ENCODE measurements around the gene ATP9B. TPM values are rescaled to one million over a fixed set of nuclear protein-coding genes. Genes with fewer than 3 reads are reported as not detected.
"Not testable (repeated sequence)": the region's sequence is repeated elsewhere in the genome, so short reads cannot be mapped to it uniquely, and the experiment has no call there.

ATP9B gene
- total RNA-seq, 1 experiment from 2014 or later = 11.7 TPM

- no peaks in the 10 kb centered on the region for H3K36me3 ChIP-seq
- no peak for DNase-seq
Observed at GRCh38 chr18:79229431-79229830, 160.2 kb downstream of the ATP9B start.

GRCh38 chr18:79234438-79234837 is 165.2 kb downstream of the ATP9B start:
- Histone ChIP-seq H3K9me3 (no peaks in the 10 kb centered on the region), H3K27me3 (no peaks in the 10 kb centered on the region), H3K4me3 (no peak overlapping the region), H3K36me3 (no peaks in the 10 kb centered on the region)
- DNase-seq = no peak

More at GRCh38 chr18:79229431-79229830, 160.2 kb downstream of the ATP9B start:
- H3K9me3 ChIP-seq = no peaks in the 10 kb centered on the region
- H3K27me3 ChIP-seq = no peaks in the 10 kb centered on the region
- no peak overlapping the region for H3K4me3 ChIP-seq

- no peaks in the 10 kb centered on the region for H3K36me3 ChIP-seq
- H3K4me3 ChIP-seq = no peak overlapping the region
- H3K9me3 ChIP-seq = no peaks in the 10 kb centered on the region
- no peak for DNase-seq
- H3K27me3 ChIP-seq = no peaks in the 10 kb centered on the region
Observed at GRCh38 chr18:79239631-79240030, 170.4 kb downstream of the ATP9B start.

GRCh38 chr18:79241755-79242154 is 172.6 kb downstream of the ATP9B start:
- no peak overlapping the region for H3K4me3 ChIP-seq
- DNase-seq = no peak
- no peaks in the 10 kb centered on the region for H3K27me3 ChIP-seq
- H3K9me3 ChIP-seq = no peaks in the 10 kb centered on the region
- H3K36me3 ChIP-seq = no peaks in the 10 kb centered on the region

- no peaks in the 10 kb centered on the region for H3K9me3 ChIP-seq
- H3K36me3 ChIP-seq = no peaks in the 10 kb centered on the region
- DNase-seq = no peak
- H3K27me3 ChIP-seq = no peaks in the 10 kb centered on the region
- H3K4me3 ChIP-seq = no peak overlapping the region
Observed at GRCh38 chr18:79242246-79242645, 173.1 kb downstream of the ATP9B start.

- Histone ChIP-seq H3K36me3 (no peaks in the 10 kb centered on the region), H3K9me3 (no peaks in the 10 kb centered on the region), H3K27me3 (no peaks in the 10 kb centered on the region), H3K4me3 (peak overlapping the region; percentile 37)
- peak; percentile 94 for DNase-seq
Observed at GRCh38 chr18:79245517-79246001, 176.4 kb downstream of the ATP9B start.

GRCh38 chr18:79246309-79247108 is 177.3 kb downstream of the ATP9B start:
- Histone ChIP-seq H3K36me3 (no peaks in the 10 kb centered on the region), H3K4me3 (peak overlapping the region; percentile 64), H3K9me3 (no peaks in the 10 kb centered on the region), H3K27me3 (no peaks in the 10 kb centered on the region)
- peak; percentile 89 for DNase-seq

GRCh38 chr18:79248495-79249060 is 179.4 kb downstream of the ATP9B start:
- no peaks in the 10 kb centered on the region for H3K36me3 ChIP-seq
- no peaks in the 10 kb centered on the region for H3K9me3 ChIP-seq
- H3K27me3 ChIP-seq = no peaks in the 10 kb centered on the region
- no peak for DNase-seq
- no peak overlapping the region for H3K4me3 ChIP-seq

- DNase-seq = no peak
- Histone ChIP-seq H3K4me3 (no peak overlapping the region), H3K27me3 (no peaks in the 10 kb centered on the region), H3K36me3 (no peaks in the 10 kb centered on the region), H3K9me3 (no peaks in the 10 kb centered on the region)
Observed at GRCh38 chr18:79250301-79250981, 181.2 kb downstream of the ATP9B start.

- Histone ChIP-seq H3K36me3 (no peaks in the 10 kb centered on the region), H3K9me3 (no peaks in the 10 kb centered on the region)
- DNase-seq = no peak
Observed at GRCh38 chr18:79251021-79251420, 181.8 kb downstream of the ATP9B start.

GRCh38 chr18:79252904-79253633 is 183.9 kb downstream of the ATP9B start:
- Histone ChIP-seq H3K4me3 (no peak overlapping the region), H3K36me3 (no peaks in the 10 kb centered on the region), H3K27me3 (no peaks in the 10 kb centered on the region), H3K9me3 (no peaks in the 10 kb centered on the region)
- DNase-seq = no peak

More at GRCh38 chr18:79251021-79251420, 181.8 kb downstream of the ATP9B start:
- Histone ChIP-seq H3K4me3 (no peak overlapping the region), H3K27me3 (no peaks in the 10 kb centered on the region)

GRCh38 chr18:79257480-79257879 is 188.3 kb downstream of the ATP9B start:
- H3K4me3 ChIP-seq = no peak overlapping the region
- no peaks in the 10 kb centered on the region for H3K27me3 ChIP-seq
- no peaks in the 10 kb centered on the region for H3K36me3 ChIP-seq
- no peaks in the 10 kb centered on the region for H3K9me3 ChIP-seq
- DNase-seq = no peak

- Histone ChIP-seq H3K27me3 (no peaks in the 10 kb centered on the region), H3K9me3 (no peaks in the 10 kb centered on the region), H3K4me3 (no peak overlapping the region), H3K36me3 (no peaks in the 10 kb centered on the region)
- no peak for DNase-seq
Observed at GRCh38 chr18:79258447-79258846, 189.3 kb downstream of the ATP9B start.

- no peaks in the 10 kb centered on the region for H3K27me3 ChIP-seq
- H3K36me3 ChIP-seq = no peaks in the 10 kb centered on the region
- no peaks in the 10 kb centered on the region for H3K9me3 ChIP-seq
- no peak overlapping the region for H3K4me3 ChIP-seq
- no peak for DNase-seq
Observed at GRCh38 chr18:79259218-79259617, 190.0 kb downstream of the ATP9B start.

GRCh38 chr18:79260023-79260422 is 190.8 kb downstream of the ATP9B start:
- no peak overlapping the region for H3K4me3 ChIP-seq
- no peaks in the 10 kb centered on the region for H3K27me3 ChIP-seq
- H3K9me3 ChIP-seq = no peaks in the 10 kb centered on the region
- no peak for DNase-seq
- no peaks in the 10 kb centered on the region for H3K36me3 ChIP-seq

GRCh38 chr18:79260510-79260909 is 191.3 kb downstream of the ATP9B start:
- DNase-seq = no peak
- no peaks in the 10 kb centered on the region for H3K27me3 ChIP-seq
- no peaks in the 10 kb centered on the region for H3K9me3 ChIP-seq
- H3K4me3 ChIP-seq = no peak overlapping the region
- no peaks in the 10 kb centered on the region for H3K36me3 ChIP-seq

GRCh38 chr18:79265068-79265467 is 195.9 kb downstream of the ATP9B start:
- not testable (repeated sequence) for H3K36me3 ChIP-seq, DNase-seq

More at GRCh38 chr18:79265068-79265467, 195.9 kb downstream of the ATP9B start:
- H3K27me3 ChIP-seq, H3K4me3 ChIP-seq, H3K9me3 ChIP-seq: not testable (repeated sequence)

All from MG63 (cell line).